H54 (cell line): ENCODE results near the gene MT1A.
"Not testable (repeated sequence)": the region's sequence is repeated elsewhere in the genome, so short reads cannot be mapped to it uniquely, and the experiment has no call there.

Experiments
- DNase-seq: peaks from one replicate; pipeline ENCODE4 v3.0.0; 2011; ENCODE audit warnings: low spot score, mixed read lengths; ENCODE audit not compliant: insufficient read length
- FAIRE-seq: peaks from 3 replicates; lab custom pipeline; 2011; peaks lifted over from hg19 to GRCh38; lab: Jason Lieb, UNC
- POLR2A ChIP-seq: IDR thresholded peaks from 2 replicates; pipeline ENCODE4 v1.6.1; 2011; ENCODE audit warnings: low read depth, mild to moderate bottlenecking, low read length

MT1A gene

GRCh38 chr16:56645311-56645710, 6.8 kb downstream of the MT1A start:
- no peak for FAIRE-seq
- TF ChIP-seq POLR2A: no peak

GRCh38 chr16:56645838-56646237, 7.4 kb downstream of the MT1A start:
- no peak for TF ChIP-seq POLR2A
- DNase-seq: no peak

More at GRCh38 chr16:56645311-56645710, 6.8 kb downstream of the MT1A start:
- DNase-seq: no peak

GRCh38 chr16:56647641-56648431, 9.4 kb downstream of the MT1A start:
- DNase-seq (no peak), FAIRE-seq (no peak)
- no peak for TF ChIP-seq POLR2A

More at GRCh38 chr16:56645838-56646237, 7.4 kb downstream of the MT1A start:
- FAIRE-seq: no peak

- no peak for DNase-seq
- no peak for FAIRE-seq
- no peak for TF ChIP-seq POLR2A
Measured at GRCh38 chr16:56649271-56649670, 10.8 kb downstream of the MT1A start.

GRCh38 chr16:56649820-56650219, 11.4 kb downstream of the MT1A start:
- DNase-seq: no peak
- no peak for TF ChIP-seq POLR2A
- FAIRE-seq: no peak

GRCh38 chr16:56651586-56651985, 13.1 kb downstream of the MT1A start, which contains the start of gene MT1B:
TSS of gene MT1B (plus strand) at chr16:56651886. CDS start at chr16:56651954, 68 bp downstream.
- TF ChIP-seq POLR2A: no peak
- no peak for FAIRE-seq

GRCh38 chr16:56652600-56652999, 14.1 kb downstream of the MT1A start:
- no peak for TF ChIP-seq POLR2A
- no peak for FAIRE-seq
- DNase-seq: no peak

More at GRCh38 chr16:56651586-56651985, 13.1 kb downstream of the MT1A start, which contains the start of gene MT1B:
- no peak for DNase-seq

- TF ChIP-seq POLR2A: no peak
- FAIRE-seq (no peak), DNase-seq (no peak)
Measured at GRCh38 chr16:56653218-56653617, 14.8 kb downstream of the MT1A start.

- no peak for TF ChIP-seq POLR2A
- no peak for DNase-seq
- FAIRE-seq: no peak
Measured at GRCh38 chr16:56657555-56658326, 19.3 kb downstream of the MT1A start, which contains the start of gene MT1F. TSS of gene MT1F (plus strand) at chr16:56657959. CDS start at chr16:56658059, 100 bp downstream.

GRCh38 chr16:56658327-56658875, 19.9 kb downstream of the MT1A start:
- no peak for TF ChIP-seq POLR2A
- FAIRE-seq: no peak
- no peak for DNase-seq

- DNase-seq: no peak
- no peak for TF ChIP-seq POLR2A
- FAIRE-seq: no peak
Measured at GRCh38 chr16:56662357-56663354, 24.2 kb downstream of the MT1A start.

- no peak for TF ChIP-seq POLR2A
Measured at GRCh38 chr16:56664506-56664905, 26.0 kb downstream of the MT1A start.

GRCh38 chr16:56665286-56666261, 27.1 kb downstream of the MT1A start:
- not testable (repeated sequence) for FAIRE-seq, DNase-seq

More at GRCh38 chr16:56664506-56664905, 26.0 kb downstream of the MT1A start:
- FAIRE-seq: no peak
- no peak for DNase-seq
